CD8-positive, alpha-beta memory T cell (primary cell): ENCODE results near the gene ADRA2C. TPM values are rescaled to one million over a fixed set of nuclear protein-coding genes. Genes with fewer than 3 reads are reported as not detected.

Experiments
- CTCF ChIA-PET: fragments of 350-600 bp; sonication (Branson Sonifier 250); formaldehyde crosslinking; loops from one replicate; lab custom pipeline; 2021; ENCODE audit warnings: antibody characterized with exemption; lab: Charles Lee
- POLR2A ChIA-PET: fragments of 350-600 bp; sonication (Branson Sonifier 250); formaldehyde crosslinking; loops from one replicate; lab custom pipeline; 2021; ENCODE audit warnings: antibody characterized with exemption; lab: Charles Lee
- DNase-seq, 5 donors: peaks; one replicate each; pipeline versions ENCODE4 v3.0.0 to v3.0.0-alpha.2; 2020 to 2022; ENCODE audit warnings: mixed read lengths in 1 of 5
- H3K27ac ChIP-seq: one replicate; pipeline ENCODE4 v1.7.0; 2013; ENCODE audit warnings: low read depth, mild to moderate bottlenecking, low read length, moderate library complexity
- H3K27me3 ChIP-seq: 2 replicates; pipeline ENCODE4 v1.7.0; 2013; ENCODE audit warnings: low read length, mild to moderate bottlenecking; ENCODE audit not compliant: insufficient read depth, poor library complexity, severe bottlenecking
- H3K36me3 ChIP-seq: 2 replicates; pipeline ENCODE4 v1.7.0; 2013; ENCODE audit warnings: mild to moderate bottlenecking, low read length, moderate library complexity; ENCODE audit not compliant: insufficient read depth
- H3K4me1 ChIP-seq: 2 replicates; pipeline ENCODE4 v1.7.0; 2013; ENCODE audit warnings: mild to moderate bottlenecking, low read length, moderate library complexity; ENCODE audit not compliant: insufficient read depth
- H3K4me3 ChIP-seq: 2 replicates; pipeline ENCODE4 v1.7.0; 2013; ENCODE audit warnings: mild to moderate bottlenecking, low read length
- H3K9me3 ChIP-seq: 2 replicates; pipeline ENCODE4 v1.7.0; 2013; ENCODE audit warnings: mild to moderate bottlenecking, low read length
- H3K27ac Mint-ChIP-seq, 8 donors: one replicate each; pipeline ENCODE4 v1.8.0; 2020 to 2021; ENCODE audit warnings: mixed read lengths in 8 of 8, mild to moderate bottlenecking in 6 of 8, inconsistent platforms in 3 of 8, moderate library complexity in 3 of 8
- H3K27me3 Mint-ChIP-seq, 2 donors: one replicate each; pipeline ENCODE4 v1.8.0; 2020 to 2021; ENCODE audit warnings: mixed read lengths in 2 of 2, mild to moderate bottlenecking in 1 of 2, moderate library complexity in 1 of 2
- H3K36me3 Mint-ChIP-seq, 3 donors: one replicate each; pipeline ENCODE4 v1.8.0; 2020 to 2021; ENCODE audit warnings: mixed read lengths in 3 of 3, inconsistent platforms in 1 of 3, mild to moderate bottlenecking in 1 of 3
- H3K4me1 Mint-ChIP-seq, 3 donors: one replicate each; pipeline ENCODE4 v1.8.0; 2020 to 2021; ENCODE audit warnings: mixed read lengths in 3 of 3, inconsistent platforms in 1 of 3, mild to moderate bottlenecking in 1 of 3
- H3K4me3 Mint-ChIP-seq, 7 donors: one replicate each; pipeline ENCODE4 v1.8.0; 2020 to 2021; ENCODE audit warnings: mixed read lengths in 7 of 7, mild to moderate bottlenecking in 6 of 7, moderate library complexity in 4 of 7, inconsistent platforms in 2 of 7
- H3K9me3 Mint-ChIP-seq, 5 donors: one replicate each; pipeline ENCODE4 v1.8.0; 2020 to 2022; ENCODE audit warnings: mixed read lengths in 5 of 5, mild to moderate bottlenecking in 3 of 5, moderate library complexity in 2 of 5, inconsistent platforms in 1 of 5
- polyA plus RNA-seq: library from polyadenylated mRNA; unstranded; fragments of 300-500 nt; fragmentation: Illumina TruSeq; gene quantifications from one replicate; pipeline ENCODE4 v1.2.3, GENCODE V29; 2021
- total RNA-seq, 2 experiments: library from RNA; stranded (reverse); gene quantifications; one replicate each; pipeline ENCODE4 v1.2.3, GENCODE V29; 2021

The ADRA2C gene
- total and polyA plus RNA-seq, 3 experiments from 2014 or later = not detected

- no peak for DNase-seq
- Mint-ChIP-seq H3K27me3 (peaks cover 22 to 58% of the 10 kb centered on the region in 2 donors), H3K4me3 (no peak overlapping the region), H3K27ac (no peak overlapping the region), H3K36me3 (peaks cover 0 to 4% (median 0%) of the 10 kb centered on the region in 3 donors), H3K4me1 (peaks cover 0 to 3% (median 0%) of the 10 kb centered on the region in 3 donors), H3K9me3 (peaks cover 0 to 9% (median 5%) of the 10 kb centered on the region in 5 donors)
- no peaks in the 10 kb centered on the region for H3K36me3 ChIP-seq
- ChIA-PET CTCF (no interaction called here), POLR2A (no interaction called here)
- H3K27me3 ChIP-seq = peaks cover 4% of the 10 kb centered on the region
- H3K4me3 ChIP-seq = no peak overlapping the region
- H3K4me1 ChIP-seq = no peaks in the 10 kb centered on the region
- no peak overlapping the region for H3K27ac ChIP-seq
- H3K9me3 ChIP-seq = no peaks in the 10 kb centered on the region
Observed at GRCh38 chr4:3740256-3740655, 25.9 kb upstream of the ADRA2C start.

DNA sequence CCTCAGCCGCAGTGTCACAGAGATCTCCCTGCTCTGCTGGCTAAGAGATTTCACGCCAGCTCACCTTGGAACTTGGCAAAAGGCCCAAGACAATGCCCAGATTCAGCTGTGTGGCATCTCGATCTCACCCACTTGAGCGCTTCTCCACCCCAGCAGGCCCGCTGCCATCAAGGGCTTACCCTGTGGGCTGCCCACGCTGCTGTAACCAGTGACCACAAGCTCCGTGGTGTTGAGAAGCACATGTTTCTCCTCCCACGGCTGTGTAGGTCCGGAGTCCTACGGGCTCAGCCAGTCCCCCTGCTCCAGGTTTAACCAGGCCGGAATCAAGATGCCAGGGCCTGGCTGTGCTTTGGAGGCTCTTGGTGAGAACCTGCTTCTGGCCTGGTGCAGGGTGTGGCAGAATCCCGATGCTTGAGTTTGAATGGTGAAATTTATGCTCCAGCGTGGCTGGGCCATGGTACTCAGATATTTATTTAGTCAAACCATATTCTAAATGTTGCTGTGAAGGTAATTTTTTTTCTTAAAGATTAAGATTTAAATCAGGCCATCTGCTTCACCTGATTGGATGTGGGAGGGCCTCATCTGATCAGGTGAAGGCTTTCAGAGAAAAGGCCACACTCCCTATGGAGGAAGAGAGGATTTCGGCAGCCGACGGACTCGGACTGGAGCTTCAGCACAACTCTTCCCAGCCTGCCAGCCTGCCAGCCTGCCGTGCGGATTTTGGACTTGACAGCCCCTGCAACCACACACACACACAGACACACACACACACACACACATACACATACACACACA is 24.8 kb upstream of the ADRA2C start:
- Histone ChIP-seq H3K9me3 (no peaks in the 10 kb centered on the region), H3K27me3 (peaks cover 4% of the 10 kb centered on the region), H3K27ac (no peak overlapping the region), H3K4me1 (no peaks in the 10 kb centered on the region), H3K4me3 (no peak overlapping the region), H3K36me3 (no peaks in the 10 kb centered on the region)
- Mint-ChIP-seq H3K27me3 (peaks cover 31 to 62% of the 10 kb centered on the region in 2 donors), H3K9me3 (peaks cover 0 to 9% (median 5%) of the 10 kb centered on the region in 5 donors), H3K27ac (no peak overlapping the region), H3K4me1 (peaks cover 0 to 5% (median 3%) of the 10 kb centered on the region in 3 donors), H3K36me3 (peaks cover 0 to 4% (median 0%) of the 10 kb centered on the region in 3 donors), H3K4me3 (no peak overlapping the region)
- DNase-seq = no peak
- POLR2A ChIA-PET = no interaction called here
- CTCF ChIA-PET = no interaction called here

DNA sequence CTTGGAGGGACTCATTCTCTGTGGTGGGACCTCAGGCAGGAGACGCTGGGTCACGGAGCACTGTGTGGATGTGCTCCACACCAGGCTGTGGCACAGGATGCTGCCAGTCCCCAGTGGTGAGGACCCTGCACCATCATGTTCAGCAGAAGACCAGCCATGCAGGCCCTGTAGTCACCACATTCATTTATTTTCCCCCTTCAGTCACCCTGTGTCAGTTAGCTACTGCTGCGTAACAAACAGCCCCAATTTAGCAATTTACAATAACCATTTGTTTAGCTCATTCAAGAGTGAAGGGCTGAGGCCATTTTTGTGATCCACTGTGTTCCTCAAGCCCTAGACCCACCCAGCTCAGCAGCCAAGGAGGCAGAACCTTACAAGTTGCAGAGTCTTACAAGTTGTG is 23.6 kb upstream of the ADRA2C start:
- Mint-ChIP-seq H3K27me3 (peaks cover 36 to 60% of the 10 kb centered on the region in 2 donors), H3K27ac (no peak overlapping the region), H3K4me1 (peaks cover 0 to 5% (median 3%) of the 10 kb centered on the region in 3 donors), H3K36me3 (peaks cover 0 to 4% (median 0%) of the 10 kb centered on the region in 3 donors), H3K4me3 (no peak overlapping the region), H3K9me3 (peaks cover 0 to 9% (median 5%) of the 10 kb centered on the region in 5 donors)
- no peak for DNase-seq
- Histone ChIP-seq H3K9me3 (no peaks in the 10 kb centered on the region), H3K27ac (no peak overlapping the region), H3K4me1 (no peaks in the 10 kb centered on the region), H3K36me3 (no peaks in the 10 kb centered on the region), H3K4me3 (no peak overlapping the region), H3K27me3 (peaks cover 11% of the 10 kb centered on the region)
- ChIA-PET CTCF (no interaction called here), POLR2A (no interaction called here)

DNA sequence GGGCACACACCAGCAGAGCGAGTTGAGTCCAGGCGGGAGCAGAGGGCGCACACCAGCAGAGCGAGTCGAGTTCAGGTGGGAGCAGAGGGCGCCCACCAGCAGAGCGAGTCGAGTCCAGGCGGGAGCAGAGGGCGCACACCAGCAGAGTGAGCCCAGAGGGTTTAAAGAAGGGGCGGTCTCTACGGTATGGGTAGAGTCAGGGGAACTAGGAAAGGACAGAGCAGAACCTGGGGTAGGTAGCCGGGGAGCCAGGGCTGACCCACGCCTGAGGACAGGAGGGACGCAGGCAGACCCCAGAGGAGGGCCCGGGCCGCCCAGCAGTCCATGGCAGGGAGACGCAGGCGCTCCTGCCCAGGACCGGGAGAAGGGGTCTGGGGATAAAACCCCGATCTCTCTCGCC is 22.0 kb upstream of the ADRA2C start:
- H3K27ac Mint-ChIP-seq = no peak overlapping the region
- Histone ChIP-seq H3K27ac (no peak overlapping the region), H3K4me1 (no peaks in the 10 kb centered on the region), H3K27me3 (peaks cover 15% of the 10 kb centered on the region), H3K9me3 (no peaks in the 10 kb centered on the region), H3K36me3 (no peaks in the 10 kb centered on the region), H3K4me3 (no peak overlapping the region)
- DNase-seq = no peak
- H3K4me1 Mint-ChIP-seq = peaks cover 0 to 5% (median 3%) of the 10 kb centered on the region in 3 donors
- peaks cover 0 to 9% (median 5%) of the 10 kb centered on the region in 5 donors for H3K9me3 Mint-ChIP-seq
- peaks cover 38 to 63% of the 10 kb centered on the region in 2 donors for H3K27me3 Mint-ChIP-seq
- H3K4me3 Mint-ChIP-seq = no peak overlapping the region
- H3K36me3 Mint-ChIP-seq = peaks cover 0 to 4% (median 0%) of the 10 kb centered on the region in 3 donors
- ChIA-PET CTCF (no interaction called here), POLR2A (no interaction called here)

- Histone ChIP-seq H3K4me3 (no peak overlapping the region), H3K9me3 (no peaks in the 10 kb centered on the region), H3K36me3 (no peaks in the 10 kb centered on the region), H3K27me3 (peaks cover 15% of the 10 kb centered on the region), H3K4me1 (no peaks in the 10 kb centered on the region), H3K27ac (no peak overlapping the region)
- Mint-ChIP-seq H3K4me3 (no peak overlapping the region), H3K9me3 (peaks cover 0 to 9% (median 5%) of the 10 kb centered on the region in 5 donors), H3K36me3 (peaks cover 0 to 4% (median 0%) of the 10 kb centered on the region in 3 donors), H3K4me1 (peaks cover 0 to 5% (median 3%) of the 10 kb centered on the region in 3 donors), H3K27me3 (peaks cover 38 to 69% of the 10 kb centered on the region in 2 donors), H3K27ac (no peak overlapping the region)
- ChIA-PET POLR2A (no interaction called here), CTCF (no interaction called here)
- no peak for DNase-seq
Observed at GRCh38 chr4:3744901-3745300, 21.3 kb upstream of the ADRA2C start.

GRCh38 chr4:3745886-3746656 is 20.1 kb upstream of the ADRA2C start:
- Mint-ChIP-seq H3K4me1 (peaks cover 0 to 5% (median 3%) of the 10 kb centered on the region in 3 donors), H3K4me3 (no peak overlapping the region)
- peaks cover 15% of the 10 kb centered on the region for H3K27me3 ChIP-seq

DNA sequence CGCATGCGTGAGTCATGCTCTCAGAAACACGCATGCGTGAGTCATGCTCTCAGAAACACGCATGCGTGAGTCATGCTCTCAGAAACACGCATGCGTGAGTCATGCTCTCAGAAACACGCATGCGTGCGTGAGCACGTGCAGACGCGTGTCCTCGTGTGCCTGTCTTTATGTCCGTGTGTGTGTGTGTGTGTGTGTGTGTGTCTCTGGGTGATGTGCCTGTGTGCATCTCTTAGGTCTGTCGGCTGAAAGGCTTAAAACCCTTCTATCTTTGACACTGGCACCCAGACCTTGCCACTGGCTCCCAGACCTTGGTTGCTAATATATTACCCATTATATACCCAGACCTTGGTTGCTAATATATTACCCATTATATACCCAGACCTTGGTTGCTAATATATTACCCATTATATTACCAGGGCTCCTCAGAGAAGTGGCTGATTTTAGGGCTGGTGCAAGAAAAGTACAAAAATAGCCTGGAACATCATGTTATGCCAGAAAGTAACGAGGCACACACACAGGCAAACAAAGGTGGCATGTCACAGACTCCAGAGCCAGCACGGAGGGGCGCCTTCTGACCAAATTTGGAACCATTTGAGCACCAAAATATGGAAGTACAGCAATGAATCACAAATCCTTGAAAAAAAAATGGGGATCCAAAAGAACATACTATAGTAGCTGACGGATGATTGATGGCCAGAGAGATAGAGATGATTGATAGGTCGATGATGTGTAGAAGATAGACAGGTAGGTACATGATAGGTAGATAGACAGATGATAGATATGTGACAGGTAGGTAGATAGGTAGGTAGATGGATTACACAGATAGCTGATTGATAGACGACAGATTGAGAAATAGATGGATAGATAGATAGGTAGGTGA is 19.2 kb upstream of the ADRA2C start:
- no peak overlapping the region for H3K27ac Mint-ChIP-seq
- H3K27me3 Mint-ChIP-seq = peaks cover 37 to 74% of the 10 kb centered on the region in 2 donors
- no peak overlapping the region for H3K4me3 ChIP-seq
- no peak overlapping the region for H3K27ac ChIP-seq
- H3K4me3 Mint-ChIP-seq = no peak overlapping the region
- H3K4me1 Mint-ChIP-seq = peaks cover 0 to 5% (median 3%) of the 10 kb centered on the region in 3 donors
- CTCF ChIA-PET = no interaction called here
- peaks cover 15% of the 10 kb centered on the region for H3K27me3 ChIP-seq
- no peaks in the 10 kb centered on the region for H3K4me1 ChIP-seq
- DNase-seq = no peak
- H3K36me3 ChIP-seq = no peaks in the 10 kb centered on the region
- H3K9me3 Mint-ChIP-seq = peaks cover 0 to 9% (median 4%) of the 10 kb centered on the region in 5 donors
- POLR2A ChIA-PET = no interaction called here
- no peaks in the 10 kb centered on the region for H3K9me3 ChIP-seq
- H3K36me3 Mint-ChIP-seq = peaks cover 0 to 3% (median 0%) of the 10 kb centered on the region in 3 donors

More at GRCh38 chr4:3745886-3746656, 20.1 kb upstream of the ADRA2C start:
- no peaks in the 10 kb centered on the region for H3K9me3 ChIP-seq
- Mint-ChIP-seq H3K27ac (no peak overlapping the region), H3K9me3 (peaks cover 0 to 9% (median 4%) of the 10 kb centered on the region in 5 donors), H3K27me3 (peaks cover 37 to 68% of the 10 kb centered on the region in 2 donors), H3K36me3 (peaks cover 0 to 4% (median 0%) of the 10 kb centered on the region in 3 donors)
- no peak overlapping the region for H3K4me3 ChIP-seq
- ChIA-PET POLR2A (no interaction called here), CTCF (no interaction called here)
- no peak overlapping the region for H3K27ac ChIP-seq
- no peaks in the 10 kb centered on the region for H3K36me3 ChIP-seq
- DNase-seq = no peak
- no peaks in the 10 kb centered on the region for H3K4me1 ChIP-seq
